ENCODE data around the gene MEIS1. TPM values are rescaled to one million over a fixed set of nuclear protein-coding genes. Genes with fewer than 3 reads are reported as not detected.

MEIS1 gene
- total RNA-seq, 1 donor from 2014 or later = 107 TPM

- TF ChIP-seq CTCF (conservative IDR thresholded peaks at IDR 0.05) = no peak
- H3K4me1 Mint-ChIP-seq = peaks cover 51% of the 10 kb centered on the region
- peak overlapping the region; percentile 72 for H3K4me3 Mint-ChIP-seq
- H3K27me3 Mint-ChIP-seq (ENCODE audit: low read depth) = peaks cover 88% of the 10 kb centered on the region
- no peak overlapping the region for H3K27ac Mint-ChIP-seq (ENCODE audit: unreplicated experiment)
- DNase-seq (ENCODE audit: low read depth, low spot score) = no peak
- no peaks in the 10 kb centered on the region for H3K9me3 Mint-ChIP-seq
- peaks cover 3% of the 10 kb centered on the region for H3K36me3 Mint-ChIP-seq (ENCODE audit: low read depth)
Observed at GRCh38 chr2:66430505-66431273, 4.2 kb upstream of the MEIS1 start.

- Mint-ChIP-seq H3K27ac (ENCODE audit: unreplicated experiment) (no peak overlapping the region), H3K4me1 (peaks cover 46% of the 10 kb centered on the region), H3K9me3 (no peaks in the 10 kb centered on the region), H3K27me3 (ENCODE audit: low read depth) (peaks cover 87% of the 10 kb centered on the region), H3K4me3 (peak overlapping the region; percentile 72), H3K36me3 (ENCODE audit: low read depth) (peaks cover 3% of the 10 kb centered on the region)
- no peak for DNase-seq (ENCODE audit: low read depth, low spot score)
- TF ChIP-seq CTCF (conservative IDR thresholded peaks at IDR 0.05) = no peak
Observed at GRCh38 chr2:66431274-66431642, 3.7 kb upstream of the MEIS1 start.

GRCh38 chr2:66431846-66432587 is 2.9 kb upstream of the MEIS1 start:
- peaks cover 87% of the 10 kb centered on the region for H3K27me3 Mint-ChIP-seq (ENCODE audit: low read depth)
- no peak overlapping the region for H3K27ac Mint-ChIP-seq (ENCODE audit: unreplicated experiment)
- no peak for DNase-seq (ENCODE audit: low read depth, low spot score)

GRCh38 chr2:66432801-66433694 is 1.9 kb upstream of the MEIS1 start:
- Mint-ChIP-seq H3K36me3 (ENCODE audit: low read depth) (peaks cover 8% of the 10 kb centered on the region), H3K4me3 (peak overlapping the region; percentile 96), H3K27me3 (ENCODE audit: low read depth) (peaks cover 87% of the 10 kb centered on the region), H3K27ac (ENCODE audit: unreplicated experiment) (peak overlapping the region; percentile 98), H3K9me3 (no peaks in the 10 kb centered on the region), H3K4me1 (peaks cover 41% of the 10 kb centered on the region)
- peak; percentile 10 for TF ChIP-seq CTCF (conservative IDR thresholded peaks at IDR 0.05)
- DNase-seq (ENCODE audit: low read depth, low spot score) = peak; percentile 84

More at GRCh38 chr2:66431846-66432587, 2.9 kb upstream of the MEIS1 start:
- peak overlapping the region; percentile 96 for H3K4me3 Mint-ChIP-seq
- peaks cover 44% of the 10 kb centered on the region for H3K4me1 Mint-ChIP-seq
- peaks cover 3% of the 10 kb centered on the region for H3K36me3 Mint-ChIP-seq (ENCODE audit: low read depth)
- TF ChIP-seq CTCF (conservative IDR thresholded peaks at IDR 0.05) = no peak
- H3K9me3 Mint-ChIP-seq = no peaks in the 10 kb centered on the region

- H3K36me3 Mint-ChIP-seq (ENCODE audit: low read depth) = peaks cover 8% of the 10 kb centered on the region
- H3K27me3 Mint-ChIP-seq (ENCODE audit: low read depth) = peaks cover 87% of the 10 kb centered on the region
- peak overlapping the region; percentile 96 for H3K4me3 Mint-ChIP-seq
- peaks cover 41% of the 10 kb centered on the region for H3K4me1 Mint-ChIP-seq
- no peaks in the 10 kb centered on the region for H3K9me3 Mint-ChIP-seq
- TF ChIP-seq CTCF (conservative IDR thresholded peaks at IDR 0.05) = no peak
- H3K27ac Mint-ChIP-seq (ENCODE audit: unreplicated experiment) = peak overlapping the region; percentile 98
- no peak for DNase-seq (ENCODE audit: low read depth, low spot score)
Observed at GRCh38 chr2:66433695-66433944, 1.3 kb upstream of the MEIS1 start.

Data from neural crest cell (in vitro differentiated cells).